ENCODE data around the gene CCR6.
"Not testable (repeated sequence)": the region's sequence is repeated elsewhere in the genome, so short reads cannot be mapped to it uniquely, and the experiment has no call there.

The CCR6 gene

GRCh38 chr6:167146977-167147376 lies 24.1 kb downstream of the CCR6 start:
- DNase-seq = no peak

GRCh38 chr6:167148021-167148420 lies 25.1 kb downstream of the CCR6 start:
- DNase-seq = no peak

GRCh38 chr6:167148997-167149396 lies 26.1 kb downstream of the CCR6 start:
- no peak for DNase-seq

GRCh38 chr6:167150941-167151549 lies 28.1 kb downstream of the CCR6 start:
- DNase-seq = no peak

DNA sequence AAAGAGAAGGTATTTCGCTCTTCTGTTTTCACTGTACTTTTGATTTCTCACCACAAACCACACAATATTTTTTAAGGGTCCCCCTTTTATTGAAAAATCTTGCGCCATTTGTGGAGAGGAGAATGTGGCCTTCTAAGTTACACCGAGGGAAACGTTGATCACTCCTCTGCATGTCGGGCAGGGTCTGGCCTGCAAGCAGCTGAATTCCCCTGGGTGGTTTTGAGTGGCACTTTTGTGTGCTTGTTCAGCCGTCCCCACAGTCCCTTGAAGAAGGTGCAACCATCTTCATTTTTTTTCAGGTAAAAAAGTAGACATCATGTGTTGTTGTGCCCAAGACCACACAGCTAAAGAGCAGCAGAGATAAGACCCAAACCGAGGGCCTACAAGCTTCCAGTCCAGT lies 28.8 kb downstream of the CCR6 start:
- DNase-seq = no peak

DNA sequence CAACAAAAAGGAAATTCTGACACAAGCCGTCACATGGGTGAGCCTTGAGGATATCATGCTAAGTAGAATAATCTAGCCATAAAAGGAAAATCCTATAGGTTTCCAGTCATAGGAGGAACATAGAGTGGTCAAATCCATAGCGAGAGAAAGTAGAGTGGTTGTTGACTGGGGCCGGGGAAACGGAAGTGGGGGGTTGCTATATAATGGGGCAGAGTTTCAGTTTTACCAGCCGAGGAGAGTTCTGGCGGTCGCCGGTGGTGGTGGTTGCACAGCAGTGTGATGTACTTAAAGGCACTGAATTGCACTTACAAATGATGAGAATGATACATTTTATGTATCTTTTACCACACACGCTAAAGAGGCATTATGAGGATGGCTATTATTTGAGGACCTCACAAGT lies 30.0 kb downstream of the CCR6 start:
- DNase-seq = no peak

DNA sequence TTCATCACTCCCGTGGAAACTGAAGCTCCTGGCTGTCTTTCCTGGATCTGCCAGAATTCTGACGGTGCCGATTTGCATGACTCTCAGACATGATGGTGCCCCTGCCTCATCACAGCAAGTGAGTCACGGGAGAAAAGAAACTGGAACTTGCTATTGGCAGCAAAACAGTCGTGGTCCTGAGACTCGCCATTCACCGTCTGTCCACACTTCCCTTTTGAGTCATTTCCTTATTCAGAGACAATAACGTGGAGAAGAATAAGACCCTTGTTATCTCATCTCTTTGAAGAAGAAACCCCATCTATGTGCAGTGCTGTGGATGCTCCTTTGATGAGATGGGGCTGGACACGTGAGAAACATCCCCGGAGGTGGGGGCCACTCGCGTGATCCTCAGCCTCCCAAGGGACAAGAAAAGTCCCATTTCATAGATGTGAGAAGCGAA lies 30.6 kb downstream of the CCR6 start:
- no peak for DNase-seq

GRCh38 chr6:167154291-167154690 lies 31.4 kb downstream of the CCR6 start:
- no peak for DNase-seq

GRCh38 chr6:167154895-167155294 lies 32.0 kb downstream of the CCR6 start:
- DNase-seq = no peak

- DNase-seq = no peak
Measured at GRCh38 chr6:167157414-167157813, 34.5 kb downstream of the CCR6 start.

DNA sequence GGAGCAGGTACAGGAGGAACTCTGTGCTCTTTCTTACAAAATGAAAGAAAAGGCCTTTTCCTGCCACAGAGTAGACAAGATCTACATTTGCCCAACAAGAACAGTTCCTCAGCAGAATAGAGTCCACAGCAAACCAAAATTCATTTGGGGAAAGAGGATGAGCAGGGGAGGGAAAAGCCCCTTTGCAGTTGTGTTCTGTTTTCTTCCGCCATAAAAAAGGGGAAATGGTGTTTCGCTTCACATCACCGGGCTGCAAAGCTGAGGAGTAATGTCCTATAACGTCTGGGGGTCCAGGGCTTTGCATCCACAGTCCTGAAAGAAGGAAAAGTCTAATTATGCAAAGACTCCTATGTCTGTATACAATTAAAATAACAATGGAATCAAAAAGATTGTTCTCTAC lies 35.0 kb downstream of the CCR6 start, which contains the start of gene GPR31:
GPR31 (minus strand) TSS at position 118 of the 400 bp plus-strand sequence. CDS start 149 bp downstream, outside the sequence.
- no peak for DNase-seq

GRCh38 chr6:167161851-167162467 lies 39.1 kb downstream of the CCR6 start:
- no peak for DNase-seq

GRCh38 chr6:167162591-167162990 lies 39.7 kb downstream of the CCR6 start:
- DNase-seq = no peak

- no peak for DNase-seq
Measured at GRCh38 chr6:167163476-167164011, 40.6 kb downstream of the CCR6 start.

DNA sequence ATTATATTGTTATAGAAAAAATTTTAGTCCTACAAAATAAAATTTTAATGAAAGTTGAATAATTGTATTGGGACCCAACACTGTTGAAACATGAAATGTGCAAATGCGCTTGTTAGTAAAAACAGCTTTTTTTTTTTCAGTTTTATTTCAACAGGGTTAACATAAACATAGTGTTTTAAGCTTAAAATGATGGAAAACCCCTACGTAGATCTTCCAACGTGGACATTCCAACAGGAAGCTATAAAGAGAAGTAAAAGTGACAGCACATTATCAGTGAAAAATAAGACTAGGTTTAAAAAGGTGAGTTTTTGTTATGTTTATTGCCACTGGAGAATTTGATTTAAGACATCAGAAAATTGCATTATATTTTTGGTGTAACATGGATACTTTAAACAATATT lies 41.4 kb downstream of the CCR6 start:
- no peak for DNase-seq

DNA sequence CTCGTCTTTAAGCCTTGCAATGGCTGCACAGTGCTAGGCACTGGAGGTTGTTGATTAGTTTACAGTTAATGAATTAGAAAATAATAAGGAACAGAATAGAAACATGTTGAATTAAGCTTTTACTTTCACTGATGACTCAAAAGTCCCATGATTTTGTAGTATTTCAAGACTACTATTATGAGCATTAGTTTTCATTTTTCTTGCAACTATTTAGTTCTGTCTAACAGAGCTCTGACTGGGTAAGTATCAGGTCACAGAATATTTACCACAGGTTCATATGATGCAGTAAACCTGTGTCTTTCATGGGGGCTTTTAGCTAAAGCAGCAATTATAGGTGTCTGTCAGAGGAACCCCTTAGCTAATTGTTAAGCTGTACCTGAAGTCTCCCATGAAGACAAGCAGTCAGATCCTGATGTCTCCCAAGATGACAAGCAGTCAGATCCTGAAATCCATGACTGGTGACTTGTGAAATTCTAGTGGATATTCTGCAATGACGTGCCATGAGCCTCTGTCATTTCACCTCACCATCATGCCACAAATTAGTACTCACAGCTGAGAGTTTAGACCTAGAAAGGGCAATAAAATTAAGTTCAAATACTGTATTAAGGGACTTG lies 43.1 kb downstream of the CCR6 start:
- no peak for DNase-seq

DNA sequence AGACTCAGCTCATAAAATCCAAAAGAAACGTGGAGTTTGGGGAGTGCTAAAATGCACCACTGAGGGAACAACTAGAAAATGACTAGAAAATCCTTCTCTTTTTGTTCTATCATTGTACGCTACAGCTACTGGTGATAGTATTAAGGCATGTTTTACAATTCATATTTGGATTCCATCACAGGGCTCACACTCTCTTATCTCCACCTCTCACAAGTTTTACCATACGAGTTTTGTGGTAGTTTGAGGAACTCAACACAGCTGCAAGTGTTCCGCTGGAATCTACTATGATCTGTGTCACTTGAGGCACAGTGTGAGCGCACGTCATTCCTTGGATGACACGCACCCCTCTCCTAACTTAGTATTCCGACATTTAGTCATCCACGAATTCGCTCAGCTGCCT lies 44.8 kb downstream of the CCR6 start:
- not testable (repeated sequence) for DNase-seq

DNA sequence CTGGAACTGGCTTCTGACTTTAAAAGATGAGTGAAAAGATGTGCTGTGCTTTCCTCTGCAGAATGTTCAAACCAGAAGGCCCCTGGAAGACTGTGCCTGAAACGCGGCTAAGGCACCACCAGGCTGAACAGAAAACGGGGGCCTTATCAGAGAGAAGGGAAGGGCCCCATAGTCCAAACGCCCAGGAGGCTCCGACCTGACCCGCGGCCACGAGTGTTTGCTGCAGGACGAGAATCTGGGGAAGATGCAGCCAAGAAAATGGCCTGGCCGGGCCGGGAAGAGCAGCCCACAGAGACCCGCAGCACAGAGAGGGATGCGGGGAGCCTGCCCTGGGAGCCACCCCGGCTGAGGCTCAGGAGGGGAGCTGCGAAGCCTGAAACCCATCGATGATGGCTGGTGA lies 45.4 kb downstream of the CCR6 start:
- not testable (repeated sequence) for DNase-seq

GRCh38 chr6:167169867-167170266 lies 47.0 kb downstream of the CCR6 start:
- not testable (repeated sequence) for DNase-seq

GRCh38 chr6:167171300-167171699 lies 48.4 kb downstream of the CCR6 start:
- not testable (repeated sequence) for DNase-seq

DNA sequence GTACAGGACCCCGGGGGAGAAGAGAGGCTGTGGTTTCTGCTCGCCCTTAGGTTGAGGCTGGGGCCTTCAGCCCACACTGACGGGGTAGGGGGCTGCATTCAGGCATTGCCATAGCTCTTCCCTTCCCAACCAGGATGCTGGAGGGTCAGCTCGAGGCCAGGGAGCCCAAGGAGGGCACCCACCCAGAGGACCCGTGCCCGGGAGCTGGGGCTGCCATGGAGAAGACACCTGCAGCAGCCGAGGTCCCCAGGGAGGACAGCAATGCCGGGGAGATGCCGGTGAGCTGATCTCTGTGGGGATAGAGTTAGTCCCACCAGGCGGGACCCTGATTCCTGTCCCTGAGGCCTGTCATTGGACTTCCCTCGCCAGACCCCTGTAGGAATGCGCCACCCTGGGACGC lies 49.1 kb downstream of the CCR6 start:
- DNase-seq = not testable (repeated sequence)

GRCh38 chr6:167177271-167177670 lies 54.4 kb downstream of the CCR6 start:
- not testable (repeated sequence) for DNase-seq

DNA sequence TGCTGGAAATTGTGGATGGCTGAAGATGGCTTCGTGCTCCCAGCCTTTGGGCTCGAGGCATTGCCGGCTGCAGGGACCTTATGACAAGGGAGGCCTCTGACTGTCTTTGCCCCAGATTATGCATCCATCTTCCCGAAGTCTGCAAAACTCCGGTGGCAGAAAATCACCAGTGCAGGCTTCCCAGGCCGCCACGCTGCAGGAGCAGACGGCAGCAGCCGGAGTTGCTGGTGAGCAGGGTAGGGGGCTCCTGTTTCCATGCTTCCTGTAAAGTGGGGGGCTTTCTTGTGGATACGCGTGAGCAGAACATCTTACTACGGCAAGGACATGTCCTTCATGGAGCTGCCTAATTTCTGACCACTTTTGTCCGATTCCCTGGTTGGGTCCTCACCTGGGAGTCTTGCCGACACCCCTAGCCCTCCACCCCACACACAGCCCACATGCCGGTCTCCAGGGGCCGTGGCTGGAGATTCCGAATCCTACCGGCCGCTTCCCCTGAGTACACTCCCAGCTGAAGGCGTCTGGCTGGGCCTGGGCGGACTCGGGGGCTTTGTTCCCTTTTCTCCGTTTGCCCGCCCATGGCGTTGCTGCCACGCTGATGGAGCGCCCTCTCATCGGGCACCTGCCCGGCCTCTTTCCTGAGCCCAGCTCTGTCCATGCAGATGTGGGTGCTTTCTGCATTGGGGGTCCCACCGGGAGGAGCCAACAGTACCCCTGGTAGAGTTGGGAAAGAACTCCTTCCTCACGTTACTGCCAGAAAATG lies 56.2 kb downstream of the CCR6 start:
- not testable (repeated sequence) for DNase-seq
